Activated naive CD4-positive, alpha-beta T cell treated with anti-CD3 and anti-CD28 coated beads, Interleukin-2, amount 10 ng/mL, durations not matched to agents 7 days and 5 days (primary cell): ENCODE data around the gene GPR141.

ENCODE experiments used
- CTCF ChIA-PET: fragments of 350-600 bp; sonication (Branson Sonifier 250); formaldehyde crosslinking; loops from one replicate; lab custom pipeline; 2021; ENCODE audit warnings: antibody characterized with exemption; lab: Charles Lee
- DNase-seq: peaks from one replicate; pipeline ENCODE4 v3.0.0-alpha.2; 2020
- H3K27ac Mint-ChIP-seq: one replicate; pipeline ENCODE4 v1.8.0; 2021; ENCODE audit warnings: mild to moderate bottlenecking, moderate library complexity, mixed read lengths
- H3K27me3 Mint-ChIP-seq: one replicate; pipeline ENCODE4 v1.8.0; 2021; ENCODE audit warnings: mild to moderate bottlenecking, mixed read lengths
- H3K36me3 Mint-ChIP-seq: one replicate; pipeline ENCODE4 v1.8.0; 2021; ENCODE audit warnings: mixed read lengths
- H3K4me1 Mint-ChIP-seq: one replicate; pipeline ENCODE4 v1.8.0; 2021; ENCODE audit warnings: mixed read lengths
- H3K4me3 Mint-ChIP-seq: one replicate; pipeline ENCODE4 v1.8.0; 2021; ENCODE audit warnings: mild to moderate bottlenecking, moderate library complexity, mixed read lengths
- H3K9me3 Mint-ChIP-seq: one replicate; pipeline ENCODE4 v1.8.0; 2021; ENCODE audit warnings: mixed read lengths

The GPR141 gene

GRCh38 chr7:37732888-37733287 is 49.3 kb downstream of the GPR141 start:
- no peaks in the 10 kb centered on the region for H3K9me3 Mint-ChIP-seq
- no peak overlapping the region for H3K27ac Mint-ChIP-seq
- CTCF ChIA-PET: interaction anchor here (0.8 to 1.2 kb wide), 4 partner anchors 25 to 155 kb away, joined by 3 to 5 read pairs (median 3); no protein-coding TSS in a partner anchor
- H3K36me3 Mint-ChIP-seq: no peaks in the 10 kb centered on the region
- no peaks in the 10 kb centered on the region for H3K4me1 Mint-ChIP-seq
- DNase-seq: no peak
- H3K4me3 Mint-ChIP-seq: no peak overlapping the region
- H3K27me3 Mint-ChIP-seq: no peaks in the 10 kb centered on the region

GRCh38 chr7:37735196-37735595 is 51.6 kb downstream of the GPR141 start:
- H3K4me3 Mint-ChIP-seq: no peak overlapping the region
- CTCF ChIA-PET: no interaction called here
- DNase-seq: no peak
- no peaks in the 10 kb centered on the region for H3K27me3 Mint-ChIP-seq
- no peak overlapping the region for H3K27ac Mint-ChIP-seq
- no peaks in the 10 kb centered on the region for H3K4me1 Mint-ChIP-seq
- no peaks in the 10 kb centered on the region for H3K9me3 Mint-ChIP-seq
- H3K36me3 Mint-ChIP-seq: no peaks in the 10 kb centered on the region

DNA sequence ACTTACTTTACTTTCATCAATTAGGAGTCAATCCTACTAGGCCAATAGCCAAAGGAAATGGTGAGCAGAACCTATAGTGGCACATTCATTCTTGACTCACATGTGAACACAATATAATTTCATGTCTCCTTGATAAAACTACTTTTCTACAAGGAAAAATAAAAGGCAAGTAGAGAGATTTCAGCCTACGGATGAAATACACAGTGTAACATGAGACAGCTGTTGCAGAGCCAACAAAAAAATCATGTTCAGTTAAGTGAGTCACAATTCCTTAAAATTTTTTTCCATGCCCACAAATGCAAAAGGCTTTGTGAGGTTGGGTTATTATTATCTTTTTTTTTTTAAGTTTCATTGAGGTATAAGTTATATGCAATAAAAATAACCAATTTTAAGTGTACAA is 54.8 kb downstream of the GPR141 start:
- DNase-seq: no peak
- CTCF ChIA-PET: no interaction called here

GRCh38 chr7:37740398-37740797 is 56.8 kb downstream of the GPR141 start:
- H3K36me3 Mint-ChIP-seq: no peaks in the 10 kb centered on the region
- CTCF ChIA-PET: no interaction called here

More for the DNA sequence above, 54.8 kb downstream of the GPR141 start:
- Mint-ChIP-seq H3K36me3 (no peaks in the 10 kb centered on the region), H3K4me1 (no peaks in the 10 kb centered on the region), H3K27me3 (no peaks in the 10 kb centered on the region), H3K9me3 (no peaks in the 10 kb centered on the region), H3K27ac (no peak overlapping the region), H3K4me3 (no peak overlapping the region)

GRCh38 chr7:37741776-37742175 is 58.2 kb downstream of the GPR141 start:
- no peaks in the 10 kb centered on the region for H3K9me3 Mint-ChIP-seq
- H3K27ac Mint-ChIP-seq: no peak overlapping the region
- no peaks in the 10 kb centered on the region for H3K36me3 Mint-ChIP-seq
- no peak overlapping the region for H3K4me3 Mint-ChIP-seq
- H3K4me1 Mint-ChIP-seq: no peaks in the 10 kb centered on the region
- no peak for DNase-seq
- CTCF ChIA-PET: no interaction called here
- H3K27me3 Mint-ChIP-seq: peaks cover 6% of the 10 kb centered on the region

More at GRCh38 chr7:37740398-37740797, 56.8 kb downstream of the GPR141 start:
- no peaks in the 10 kb centered on the region for H3K4me1 Mint-ChIP-seq
- H3K4me3 Mint-ChIP-seq: no peak overlapping the region
- no peaks in the 10 kb centered on the region for H3K9me3 Mint-ChIP-seq
- no peak for DNase-seq
- H3K27me3 Mint-ChIP-seq: peaks cover 4% of the 10 kb centered on the region
- no peak overlapping the region for H3K27ac Mint-ChIP-seq

DNA sequence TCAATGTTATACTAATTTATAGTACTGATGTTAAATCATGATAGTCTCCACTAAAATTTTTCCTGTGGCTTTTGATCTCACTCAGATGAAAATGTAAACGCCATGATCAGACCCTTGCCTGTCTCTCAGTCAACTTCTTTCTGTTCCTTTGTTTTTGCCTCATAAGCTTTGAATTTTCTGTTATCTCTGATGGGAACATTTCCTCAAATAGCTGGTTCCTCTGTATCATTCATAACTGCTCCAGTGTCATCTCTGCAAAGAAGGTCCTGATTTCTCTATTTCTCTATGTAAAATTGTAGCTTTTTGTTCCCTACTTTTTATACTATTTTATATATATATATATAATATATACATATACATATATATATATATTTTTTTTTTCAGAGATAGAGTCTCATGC is 67.5 kb downstream of the GPR141 start:
- Mint-ChIP-seq H3K4me1 (no peaks in the 10 kb centered on the region), H3K4me3 (no peak overlapping the region), H3K27ac (no peak overlapping the region), H3K27me3 (peaks cover 15% of the 10 kb centered on the region), H3K36me3 (no peaks in the 10 kb centered on the region), H3K9me3 (no peaks in the 10 kb centered on the region)
- no peak for DNase-seq
- CTCF ChIA-PET: no interaction called here

DNA sequence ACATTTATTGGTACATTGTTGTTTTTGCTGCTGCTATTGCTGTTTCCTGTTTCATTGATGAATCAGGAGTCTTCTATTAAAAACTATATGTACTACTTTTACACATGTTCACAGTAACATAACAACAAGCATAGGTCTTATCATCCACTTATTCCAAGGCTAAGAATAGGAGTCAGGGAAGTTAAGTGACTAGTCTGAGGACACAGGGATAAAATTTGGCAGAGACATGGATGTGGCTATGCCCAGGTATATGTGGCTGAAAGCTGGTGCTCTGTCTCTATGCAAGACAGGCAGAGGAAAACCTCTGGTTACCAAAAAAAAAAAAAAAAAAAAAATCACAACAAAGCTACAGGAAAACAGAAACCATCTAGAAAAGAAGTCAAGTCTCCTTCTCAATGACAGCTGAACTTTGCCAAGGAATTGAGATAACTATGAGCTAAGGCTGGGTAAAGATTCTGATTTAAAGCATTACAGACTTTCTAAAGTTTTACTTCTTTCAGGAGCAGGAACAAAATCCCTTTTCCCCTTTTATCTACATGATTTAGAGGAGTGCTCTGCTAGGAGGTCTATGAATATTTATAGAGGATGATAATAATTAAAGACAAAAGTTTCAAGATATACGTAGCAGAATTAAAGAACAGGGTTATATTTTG is 70.0 kb downstream of the GPR141 start:
- H3K4me1 Mint-ChIP-seq: no peaks in the 10 kb centered on the region
- H3K27ac Mint-ChIP-seq: no peak overlapping the region
- H3K9me3 Mint-ChIP-seq: no peaks in the 10 kb centered on the region
- H3K4me3 Mint-ChIP-seq: no peak overlapping the region
- H3K27me3 Mint-ChIP-seq: peaks cover 15% of the 10 kb centered on the region
- H3K36me3 Mint-ChIP-seq: no peaks in the 10 kb centered on the region
- DNase-seq: no peak
- CTCF ChIA-PET: no interaction called here

GRCh38 chr7:37756797-37757551 is 73.4 kb downstream of the GPR141 start:
- no peak for DNase-seq
- H3K4me3 Mint-ChIP-seq: no peak overlapping the region
- no peak overlapping the region for H3K27ac Mint-ChIP-seq
- H3K36me3 Mint-ChIP-seq: no peaks in the 10 kb centered on the region
- peaks cover 3% of the 10 kb centered on the region for H3K27me3 Mint-ChIP-seq
- H3K4me1 Mint-ChIP-seq: no peaks in the 10 kb centered on the region
- CTCF ChIA-PET: interaction anchor here (1.3 kb wide), 1 partner anchor 24 kb away, joined by 5 read pairs; no protein-coding TSS in a partner anchor
- H3K9me3 Mint-ChIP-seq: no peaks in the 10 kb centered on the region

- CTCF ChIA-PET: interaction anchor here (1.3 kb wide), 1 partner anchor 25 kb away, joined by 5 read pairs; no protein-coding TSS in a partner anchor
- DNase-seq: no peak
- peaks cover 3% of the 10 kb centered on the region for H3K27me3 Mint-ChIP-seq
- H3K4me3 Mint-ChIP-seq: no peak overlapping the region
- no peak overlapping the region for H3K27ac Mint-ChIP-seq
- H3K36me3 Mint-ChIP-seq: no peaks in the 10 kb centered on the region
- H3K9me3 Mint-ChIP-seq: no peaks in the 10 kb centered on the region
- H3K4me1 Mint-ChIP-seq: no peaks in the 10 kb centered on the region
These were observed 74.0 kb downstream of the GPR141 start for GRCh38 chr7:37757563-37757962.

- no peaks in the 10 kb centered on the region for H3K9me3 Mint-ChIP-seq
- DNase-seq: no peak
- peaks cover 3% of the 10 kb centered on the region for H3K27me3 Mint-ChIP-seq
- H3K4me1 Mint-ChIP-seq: no peaks in the 10 kb centered on the region
- CTCF ChIA-PET: interaction anchor here (1.3 kb wide), 1 partner anchor 26 kb away, joined by 5 read pairs; no protein-coding TSS in a partner anchor
- H3K36me3 Mint-ChIP-seq: no peaks in the 10 kb centered on the region
- H3K4me3 Mint-ChIP-seq: no peak overlapping the region
- no peak overlapping the region for H3K27ac Mint-ChIP-seq
These were observed 75.0 kb downstream of the GPR141 start for GRCh38 chr7:37758501-37759045.

GRCh38 chr7:37759526-37759925 is 76.0 kb downstream of the GPR141 start:
- Mint-ChIP-seq H3K9me3 (no peaks in the 10 kb centered on the region), H3K4me3 (no peak overlapping the region), H3K4me1 (no peaks in the 10 kb centered on the region), H3K27me3 (peaks cover 3% of the 10 kb centered on the region), H3K27ac (no peak overlapping the region), H3K36me3 (no peaks in the 10 kb centered on the region)
- CTCF ChIA-PET: interaction anchor here (0.7 kb wide), 1 partner anchor 44 kb away, joined by 4 read pairs; no protein-coding TSS in a partner anchor
- DNase-seq: no peak

DNA sequence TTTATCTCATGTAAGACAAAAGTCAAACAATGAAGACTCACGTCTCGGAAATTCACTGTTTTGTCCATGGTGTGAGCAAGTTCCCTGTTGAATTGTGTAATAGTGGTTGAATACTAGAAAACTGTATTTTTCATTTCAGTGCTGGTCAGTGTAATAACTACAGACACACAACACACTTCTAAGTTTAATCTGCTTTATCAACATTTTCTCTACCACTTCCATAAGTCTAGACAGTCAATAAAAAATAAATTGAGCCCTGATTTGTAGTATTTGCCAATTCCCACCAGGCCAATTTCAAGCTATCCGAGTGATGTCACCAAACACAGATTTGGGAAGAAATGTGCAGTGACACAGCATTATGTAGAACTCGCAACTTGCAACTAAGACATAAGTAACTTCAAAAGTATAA is 81.9 kb downstream of the GPR141 start:
- no peak overlapping the region for H3K27ac Mint-ChIP-seq

GRCh38 chr7:37765872-37766525 is 82.4 kb downstream of the GPR141 start:
- no peaks in the 10 kb centered on the region for H3K27me3 Mint-ChIP-seq
- H3K4me3 Mint-ChIP-seq: no peak overlapping the region
- no peak overlapping the region for H3K27ac Mint-ChIP-seq
- no peaks in the 10 kb centered on the region for H3K9me3 Mint-ChIP-seq
- H3K4me1 Mint-ChIP-seq: peaks cover 5% of the 10 kb centered on the region
- CTCF ChIA-PET: no interaction called here
- no peaks in the 10 kb centered on the region for H3K36me3 Mint-ChIP-seq
- no peak for DNase-seq

More for the DNA sequence above, 81.9 kb downstream of the GPR141 start:
- no peak for DNase-seq
- Mint-ChIP-seq H3K4me1 (peaks cover 5% of the 10 kb centered on the region), H3K36me3 (no peaks in the 10 kb centered on the region), H3K27me3 (no peaks in the 10 kb centered on the region), H3K4me3 (no peak overlapping the region), H3K9me3 (no peaks in the 10 kb centered on the region)
- CTCF ChIA-PET: no interaction called here

GRCh38 chr7:37768611-37769010 is 85.0 kb downstream of the GPR141 start:
- CTCF ChIA-PET: no interaction called here
- Mint-ChIP-seq H3K4me3 (no peak overlapping the region), H3K27me3 (no peaks in the 10 kb centered on the region), H3K27ac (no peak overlapping the region), H3K36me3 (no peaks in the 10 kb centered on the region), H3K4me1 (peaks cover 5% of the 10 kb centered on the region), H3K9me3 (no peaks in the 10 kb centered on the region)
- no peak for DNase-seq
